Hematopoietic multipotent progenitor cell treated with erythropoietin and hydrocortisone succinate and interleukin-3 and kit ligand, for 4 days (in vitro differentiated cells): ENCODE results near the gene C1RL.
A peak's percentile ranks its signal among the peaks of the same experiment; 100 is the strongest.

Experiments
- DNase-seq: peaks from one replicate; pipeline ENCODE4 v3.0.0-alpha.2; 2015

C1RL gene

GRCh38 chr12:7136071-7136470, 27.1 kb upstream of the C1RL start:
- no peak for DNase-seq

DNA sequence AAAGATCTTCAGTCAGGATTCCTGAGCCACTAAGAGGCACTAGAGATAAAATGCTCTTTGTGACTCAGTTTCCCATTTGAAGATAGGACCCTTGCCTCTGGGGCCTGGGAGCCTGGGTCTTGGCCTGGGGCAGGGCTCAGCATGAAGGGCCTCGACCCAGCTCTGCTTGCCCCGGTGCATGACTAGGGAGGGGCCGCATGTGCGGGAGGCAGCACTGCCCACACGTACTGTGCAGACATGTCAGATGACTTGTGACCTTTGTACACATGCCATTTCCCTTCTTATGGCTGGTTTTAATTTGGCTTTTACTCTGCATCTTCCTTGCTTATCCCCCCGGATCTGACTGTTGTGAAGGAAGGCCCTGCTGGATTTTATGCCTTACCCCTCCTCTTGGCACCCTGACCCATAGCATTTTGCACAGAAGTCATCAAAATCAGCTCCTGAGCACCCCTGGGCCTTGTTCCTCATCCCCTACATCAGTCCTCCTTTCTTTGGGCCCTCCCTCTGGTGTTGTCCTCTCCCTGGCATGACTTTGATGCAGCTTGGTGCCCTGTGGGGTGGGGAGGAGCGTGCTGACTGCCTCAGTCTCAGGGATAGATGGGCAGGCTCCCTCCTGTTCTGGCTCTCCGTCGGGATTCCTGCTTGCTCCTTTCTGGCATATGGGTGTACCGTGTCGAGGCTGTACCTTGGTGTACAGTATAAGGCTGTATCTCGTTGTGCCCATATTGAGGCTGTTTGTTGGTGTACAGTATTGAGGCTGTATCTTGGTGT, 25.6 kb upstream of the C1RL start:
- no peak for DNase-seq

- DNase-seq = peak; percentile 80
Measured at GRCh38 chr12:7131502-7131866, 22.5 kb upstream of the C1RL start.

DNA sequence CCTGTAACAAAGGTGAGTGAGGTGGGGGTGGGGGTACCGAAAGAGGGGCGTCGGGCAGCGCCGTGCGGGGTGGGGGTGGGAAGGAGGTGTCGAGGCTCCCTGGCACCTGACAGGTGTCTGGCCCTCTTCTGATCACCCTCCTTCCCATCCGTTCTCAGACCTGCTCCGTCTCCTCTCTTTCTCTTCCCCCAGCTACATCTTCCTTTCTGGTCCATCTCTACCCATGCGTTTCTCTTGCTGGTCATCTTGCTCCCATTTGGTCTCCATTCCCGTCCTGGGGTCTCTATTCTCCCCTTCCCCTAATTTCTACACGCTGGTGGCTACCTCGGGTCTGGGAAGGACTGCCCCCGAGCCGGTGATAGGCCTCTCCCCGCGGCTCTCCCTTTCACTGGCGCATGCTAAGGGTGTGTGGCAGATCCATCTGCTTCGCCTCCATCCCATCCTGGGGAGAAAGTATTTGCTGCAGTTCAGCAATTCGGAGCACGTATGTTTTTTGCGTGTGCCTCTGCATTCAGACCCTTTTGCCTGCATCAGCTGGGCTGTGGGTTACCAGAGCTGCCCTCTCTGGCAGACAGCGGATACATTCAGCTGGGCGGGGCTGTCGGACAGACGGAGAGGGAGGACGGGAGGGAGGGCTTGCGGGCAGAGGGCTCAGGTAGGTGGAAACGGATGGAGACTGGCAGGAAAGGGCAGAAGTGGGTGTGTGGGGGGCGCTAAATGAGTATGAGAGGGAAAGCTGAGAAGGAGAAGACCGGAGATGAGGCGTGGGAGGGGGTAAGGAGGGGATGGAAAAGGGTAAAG, 21.9 kb upstream of the C1RL start:
- peak; percentile 78 for DNase-seq

- peak; percentile 87 for DNase-seq
Measured at GRCh38 chr12:7129872-7130691, 21.1 kb upstream of the C1RL start, which contains the start of gene CLSTN3. CLSTN3 (plus strand) TSS chr12:7130371; CDS start chr12:7130649, 278 bp downstream.

DNA sequence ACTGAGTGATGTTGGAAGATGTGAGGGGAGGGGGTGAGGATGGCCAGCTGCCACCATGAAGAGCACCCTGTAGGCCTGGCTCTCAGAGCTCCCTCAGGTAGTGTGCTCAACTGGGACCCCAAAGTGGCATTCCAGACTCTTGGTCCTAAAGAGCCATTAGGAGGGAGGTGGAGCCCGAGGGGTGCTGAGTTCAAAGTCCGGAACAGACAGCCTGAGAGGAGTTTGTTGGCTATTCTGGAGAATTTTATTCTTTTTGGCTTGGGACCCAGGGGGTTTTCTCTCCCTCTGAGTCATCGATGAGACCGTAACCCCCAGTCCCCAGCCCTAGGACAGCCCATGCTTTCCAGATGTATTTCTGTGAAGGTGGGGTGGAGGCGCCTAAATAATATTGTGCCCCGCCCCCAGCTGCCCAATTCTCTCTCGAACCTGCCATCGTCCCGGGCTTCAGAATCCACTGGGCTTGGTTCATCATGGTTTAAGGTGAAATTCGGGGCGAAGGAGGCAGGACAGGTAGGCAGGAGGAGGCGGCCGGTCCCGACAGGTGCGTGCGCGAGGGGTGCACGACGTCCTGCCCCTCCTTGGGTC, 20.4 kb upstream of the C1RL start:
- no peak for DNase-seq

- DNase-seq = no peak
Measured at GRCh38 chr12:7128681-7129286, 19.8 kb upstream of the C1RL start, which contains the start of gene RBP5. RBP5 (minus strand) TSS chr12:7128889; CDS start chr12:7128775, 114 bp downstream.

DNA sequence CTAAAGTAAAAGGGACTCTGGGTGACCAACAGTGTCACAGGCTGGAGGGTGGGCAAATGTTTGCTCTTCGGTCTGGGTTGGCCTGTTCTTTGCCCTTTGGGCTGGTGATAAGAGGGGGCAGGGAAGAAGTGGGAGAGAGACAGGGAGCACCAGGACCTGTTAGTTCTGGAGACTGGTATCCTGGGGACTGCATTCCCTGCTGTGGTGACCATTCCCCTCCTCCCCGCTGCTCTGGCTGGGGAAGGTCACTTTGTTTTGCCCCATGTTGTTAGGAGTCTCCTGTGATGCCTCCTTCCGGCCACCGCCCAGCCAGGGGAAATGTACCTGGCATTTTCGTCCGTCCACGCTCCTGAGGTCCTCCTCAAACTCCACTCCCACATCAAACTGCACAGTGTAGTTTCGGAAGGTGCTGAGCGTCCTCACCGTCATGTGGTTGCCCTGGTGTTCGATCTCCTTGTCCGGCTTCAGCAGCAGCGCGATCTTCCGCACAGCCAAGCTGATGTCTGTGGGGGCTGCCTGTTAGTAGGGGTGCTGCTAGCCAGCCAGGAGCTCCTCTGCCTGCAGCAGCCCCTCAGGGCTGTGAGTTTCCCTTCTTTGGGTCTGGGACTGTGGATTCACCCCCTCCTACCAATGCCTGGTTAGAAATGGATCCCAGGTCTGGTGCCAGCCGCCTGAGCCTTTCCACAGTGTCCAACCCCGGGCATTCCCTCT, 19.1 kb upstream of the C1RL start:
- no peak for DNase-seq

DNA sequence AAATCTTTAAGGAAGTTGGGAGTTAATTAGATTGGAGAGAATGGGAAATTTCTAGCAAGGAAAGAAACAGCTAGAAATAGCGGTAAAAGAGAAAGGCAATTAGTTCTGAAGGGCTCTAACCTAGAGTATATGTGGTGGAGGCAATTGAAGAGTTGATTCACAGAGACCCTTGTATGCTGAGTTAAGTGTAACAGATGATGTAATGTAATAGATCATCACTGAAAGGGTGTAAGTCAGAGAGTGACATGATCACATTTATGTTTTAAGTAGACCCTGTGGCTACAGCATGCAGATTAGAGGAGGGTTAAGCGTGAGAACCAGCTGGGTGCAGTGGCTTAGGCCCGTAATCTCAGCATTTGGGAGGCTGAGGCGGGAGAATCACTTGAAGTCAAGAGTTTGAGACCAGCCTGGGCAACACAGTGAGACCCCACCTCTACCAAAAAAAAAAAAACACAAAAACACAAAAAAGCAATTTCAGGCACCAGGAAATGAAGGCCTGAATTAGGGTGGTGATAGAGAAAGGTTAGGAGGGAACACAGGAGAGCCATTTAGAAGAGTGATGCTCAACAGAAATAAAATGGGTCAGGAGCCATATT, 16.7 kb upstream of the C1RL start:
- no peak for DNase-seq

DNA sequence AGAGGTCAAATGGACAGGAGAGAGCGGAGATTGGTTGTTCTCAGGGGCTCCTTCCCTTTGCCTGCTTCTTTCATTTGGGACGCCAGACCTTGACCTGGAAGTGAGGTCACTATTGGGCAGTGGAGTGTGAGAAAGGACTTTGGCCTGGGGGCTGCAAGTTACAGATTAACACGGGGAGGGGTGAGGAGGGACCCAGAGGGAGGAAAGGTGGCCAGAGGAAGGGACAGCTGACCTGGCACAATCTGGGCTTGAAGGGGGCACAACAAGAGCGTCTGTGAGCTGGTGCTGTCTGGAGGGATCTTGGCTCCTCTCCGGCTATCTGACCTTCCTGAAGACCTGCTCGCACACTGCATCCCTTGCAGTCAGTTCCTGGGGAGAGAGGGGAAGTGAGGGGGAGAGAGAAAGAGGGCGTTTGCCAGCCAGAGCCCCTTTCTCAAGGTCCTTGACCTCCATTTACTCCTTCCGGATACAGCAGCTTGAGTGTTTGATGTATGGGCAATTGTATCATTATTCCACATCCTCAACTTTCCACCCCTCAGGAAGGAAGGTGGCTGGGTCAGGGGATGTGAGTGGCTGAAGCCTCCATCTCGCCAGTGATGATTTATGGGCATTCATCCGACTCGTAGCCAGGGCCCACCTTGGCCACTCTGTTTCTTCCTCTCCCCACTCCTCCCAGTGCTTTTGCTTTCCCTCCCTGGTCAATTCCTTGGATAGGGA, 14.9 kb upstream of the C1RL start:
- DNase-seq = no peak

DNA sequence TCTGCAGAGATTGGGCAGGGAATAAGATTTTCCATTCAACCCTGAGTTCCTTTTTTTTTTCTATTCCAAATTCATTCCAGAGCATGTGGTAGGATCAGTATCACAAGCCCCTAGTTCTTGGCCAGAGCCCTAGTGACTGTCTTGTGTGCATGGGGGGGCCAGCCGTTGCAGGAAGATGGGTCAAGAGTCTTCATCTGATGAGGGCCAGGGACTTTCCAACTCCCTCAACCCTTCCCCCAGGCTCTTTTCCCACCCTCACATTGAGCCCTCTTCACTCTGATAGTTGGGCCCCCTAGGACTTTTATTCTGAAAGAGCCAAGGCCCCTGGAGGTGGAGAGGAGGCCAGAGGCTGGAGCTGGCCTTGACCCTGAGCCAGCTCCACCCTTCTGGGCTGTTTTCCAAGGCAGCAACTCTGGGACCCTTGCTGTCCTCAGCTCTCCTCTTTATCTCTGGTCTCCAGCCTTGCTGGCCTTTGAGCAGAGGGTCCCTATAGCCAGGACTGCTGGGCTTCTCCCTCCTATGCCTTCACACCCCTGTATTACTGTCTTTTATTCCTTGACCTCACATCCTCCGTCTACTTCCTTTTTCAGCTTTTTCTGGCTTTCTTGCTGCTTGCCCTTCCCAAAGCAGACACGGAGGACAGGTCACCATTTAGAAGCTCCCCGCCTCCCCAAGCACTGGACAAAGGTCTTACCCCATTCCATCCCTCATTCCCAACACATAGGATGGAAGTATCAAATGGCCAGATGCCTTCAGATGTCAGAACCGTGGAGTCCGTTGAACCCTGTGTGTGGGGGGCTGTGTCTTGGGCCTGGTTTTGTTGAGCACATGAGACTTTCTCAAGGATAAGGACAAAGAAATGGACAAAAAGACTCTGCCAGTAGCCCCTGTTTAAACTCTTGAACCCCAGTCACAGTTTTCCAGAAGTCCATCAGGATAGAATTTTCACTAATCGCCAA, 14.1 kb upstream of the C1RL start:
- DNase-seq = peak; percentile 62

GRCh38 chr12:7121324-7121723, 12.3 kb upstream of the C1RL start:
- no peak for DNase-seq

- DNase-seq = no peak
Measured at GRCh38 chr12:7120166-7120565, 11.2 kb upstream of the C1RL start.

- no peak for DNase-seq
Measured at GRCh38 chr12:7118881-7119280, 9.9 kb upstream of the C1RL start.

DNA sequence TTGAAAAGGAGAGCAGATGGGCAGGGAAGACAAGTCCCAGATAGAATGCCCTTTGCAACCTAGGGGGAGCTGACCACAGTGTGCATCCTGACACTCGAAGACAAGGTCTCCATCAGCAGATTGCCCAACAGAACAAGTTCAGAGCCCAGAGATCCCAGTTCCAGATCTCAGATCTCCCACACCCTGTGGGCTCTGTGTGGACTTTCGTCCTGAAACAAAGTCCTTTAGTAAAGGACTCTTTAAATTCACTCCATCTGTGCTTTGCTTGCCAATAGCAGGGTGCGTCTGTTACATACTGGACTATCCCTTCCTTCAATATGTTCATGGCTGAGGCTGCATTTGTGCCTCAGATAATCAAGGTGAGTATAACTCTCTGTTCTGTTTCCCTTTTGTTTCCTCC, 8.7 kb upstream of the C1RL start:
- DNase-seq = no peak

GRCh38 chr12:7116916-7117315, 7.9 kb upstream of the C1RL start:
- DNase-seq = no peak

DNA sequence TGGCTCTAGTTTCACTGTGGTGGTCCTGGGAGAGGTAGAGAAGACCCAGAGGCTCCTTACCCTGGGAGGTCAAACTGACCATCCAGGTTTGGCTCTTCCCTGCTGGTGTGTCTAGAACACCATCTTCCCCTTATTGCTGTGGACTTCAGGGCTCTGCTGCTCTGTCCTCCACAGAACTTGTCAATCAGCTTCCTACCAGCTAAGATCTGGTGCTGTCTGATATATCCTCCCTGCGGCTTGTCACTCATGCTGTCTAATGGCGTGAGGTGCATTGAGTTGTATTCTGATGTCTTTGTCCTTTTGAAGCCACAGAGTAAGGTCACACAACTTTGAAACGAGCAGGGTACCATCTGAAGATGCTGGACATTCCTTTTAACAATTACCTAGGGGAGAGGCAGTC, 7.2 kb upstream of the C1RL start:
- no peak for DNase-seq

GRCh38 chr12:7114851-7115250, 5.8 kb upstream of the C1RL start:
- DNase-seq = no peak

DNA sequence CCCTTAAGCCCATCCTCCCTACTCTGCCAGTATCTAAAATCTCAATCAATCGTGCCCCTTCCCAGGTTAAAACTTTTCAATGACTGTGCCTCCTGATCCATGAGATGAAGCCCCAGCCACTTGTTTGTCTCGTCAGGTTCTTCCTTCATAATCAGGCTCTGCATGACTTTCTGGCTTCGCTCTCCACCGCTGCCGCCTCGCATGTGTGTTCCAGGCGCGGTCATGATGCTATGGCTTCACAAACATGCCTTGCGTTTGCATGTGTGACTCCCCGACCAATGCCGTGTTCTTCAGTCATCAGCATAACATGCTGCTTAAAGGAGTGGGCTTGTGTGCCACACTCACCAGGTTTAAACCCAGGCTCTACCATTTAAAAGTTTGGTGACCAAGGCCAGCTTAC, 5.0 kb upstream of the C1RL start:
- no peak for DNase-seq
